Astrocyte (in vitro differentiated cells and primary cell): ENCODE results near the gene KRTAP10-1. TPM values are rescaled to one million over a fixed set of nuclear protein-coding genes. Genes with fewer than 3 reads are reported as not detected.

Experiments used
- DNase-seq: peaks from one replicate; pipeline ENCODE4 v3.0.0-alpha.2; 2010; ENCODE audit warnings: low read depth
- FAIRE-seq: peaks from 2 replicates; lab custom pipeline; 2011; peaks lifted over from hg19 to GRCh38; lab: Jason Lieb, UNC
- H2AFZ ChIP-seq: 2 replicates; pipeline ENCODE4 v1.6.0; 2012; ENCODE audit warnings: low read depth, low read length, inconsistent platforms
- H3K27ac ChIP-seq: 2 replicates; pipeline ENCODE4 v1.5.1; 2011; ENCODE audit warnings: low read depth, low read length, inconsistent platforms
- H3K27me3 ChIP-seq: 2 replicates; pipeline ENCODE4 v1.6.0; 2011; ENCODE audit warnings: low read length, inconsistent platforms; ENCODE audit not compliant: insufficient read depth
- H3K36me3 ChIP-seq: 2 replicates; pipeline ENCODE4 v1.5.1; 2011; ENCODE audit warnings: low read length, inconsistent platforms; ENCODE audit not compliant: insufficient read depth
- H3K4me1 ChIP-seq: 2 replicates; pipeline ENCODE4 v1.5.1; 2011; ENCODE audit warnings: low read length, inconsistent platforms; ENCODE audit not compliant: insufficient read depth
- H3K4me2 ChIP-seq: 2 replicates; pipeline ENCODE4 v1.6.0; 2012; ENCODE audit warnings: low read length, inconsistent platforms
- H3K4me3 ChIP-seq: 2 replicates; pipeline ENCODE4 v1.5.1; 2011; ENCODE audit warnings: low read depth, mild to moderate bottlenecking, low read length, inconsistent platforms; ENCODE audit not compliant: insufficient read depth
- H3K79me2 ChIP-seq: 2 replicates; pipeline ENCODE4 v1.6.0; 2012; ENCODE audit warnings: mild to moderate bottlenecking, low read length, inconsistent platforms; ENCODE audit not compliant: insufficient read depth
- H3K9ac ChIP-seq: 2 replicates; pipeline ENCODE4 v1.6.0; 2012; ENCODE audit warnings: mild to moderate bottlenecking, low read length, inconsistent platforms
- H3K9me3 ChIP-seq: 2 replicates; pipeline ENCODE4 v1.5.1; 2012; ENCODE audit warnings: low read depth, mild to moderate bottlenecking, low read length, inconsistent platforms; ENCODE audit not compliant: insufficient read depth
- H4K20me1 ChIP-seq: 2 replicates; pipeline ENCODE4 v1.6.0; 2012; ENCODE audit warnings: low read length, inconsistent platforms; ENCODE audit not compliant: insufficient read depth
- H3K27ac Mint-ChIP-seq: one replicate; pipeline ENCODE4 v1.8.0; 2021; ENCODE audit warnings: mild to moderate bottlenecking, mixed read lengths; ENCODE audit not compliant: unreplicated experiment
- H3K27me3 Mint-ChIP-seq: one replicate; pipeline ENCODE4 v1.8.0; 2021; ENCODE audit warnings: low read depth, mixed read lengths; ENCODE audit not compliant: unreplicated experiment
- H3K36me3 Mint-ChIP-seq: one replicate; pipeline ENCODE4 v1.8.0; 2021; ENCODE audit warnings: low read depth, mixed read lengths; ENCODE audit not compliant: unreplicated experiment
- H3K4me1 Mint-ChIP-seq: one replicate; pipeline ENCODE4 v1.8.0; 2021; ENCODE audit warnings: low read depth, mixed read lengths; ENCODE audit not compliant: unreplicated experiment
- H3K4me3 Mint-ChIP-seq: one replicate; pipeline ENCODE4 v1.8.0; 2021; ENCODE audit warnings: mild to moderate bottlenecking, moderate library complexity, mixed read lengths; ENCODE audit not compliant: unreplicated experiment
- H3K9me3 Mint-ChIP-seq: one replicate; pipeline ENCODE4 v1.8.0; 2021; ENCODE audit warnings: mild to moderate bottlenecking, mixed read lengths; ENCODE audit not compliant: unreplicated experiment
- EZH2 ChIP-seq: IDR thresholded peaks from 2 replicates; pipeline ENCODE4 v1.6.1; 2012; ENCODE audit warnings: mild to moderate bottlenecking, low read length, inconsistent platforms; ENCODE audit not compliant: insufficient read depth
- total RNA-seq: library from RNA; stranded (reverse); gene quantifications from 2 replicates; pipeline ENCODE4 v1.2.1, GENCODE V29; 2021
- TF ChIP-seq, protein P1 (sequence below): IDR thresholded peaks from 2 replicates; pipeline ENCODE4 v1.5.1; 2011; ENCODE audit warnings: low read depth, mild to moderate bottlenecking, inconsistent platforms, low read length, moderate library complexity; ENCODE audit not compliant: insufficient read depth

Gene KRTAP10-1
- total RNA-seq, 1 donor from 2014 or later: not detected

GRCh38 chr21:44548381-44548780, 8.4 kb upstream of the KRTAP10-1 start:
- H3K9me3 Mint-ChIP-seq: peaks cover 15% of the 10 kb centered on the region
- no peak for DNase-seq
- no peak overlapping the region for H3K4me2 ChIP-seq
- H3K79me2 ChIP-seq: no peaks in the 10 kb centered on the region
- no peak overlapping the region for H3K27ac ChIP-seq
- no peaks in the 10 kb centered on the region for H3K27me3 ChIP-seq
- FAIRE-seq: no peak
- no peaks in the 10 kb centered on the region for H3K9me3 ChIP-seq
- H3K4me1 Mint-ChIP-seq: peaks cover 7% of the 10 kb centered on the region
- no peak overlapping the region for H3K9ac ChIP-seq
- no peaks in the 10 kb centered on the region for H3K4me1 ChIP-seq
- H3K36me3 Mint-ChIP-seq: peaks cover 1% of the 10 kb centered on the region
- TF ChIP-seq, protein P1, sequence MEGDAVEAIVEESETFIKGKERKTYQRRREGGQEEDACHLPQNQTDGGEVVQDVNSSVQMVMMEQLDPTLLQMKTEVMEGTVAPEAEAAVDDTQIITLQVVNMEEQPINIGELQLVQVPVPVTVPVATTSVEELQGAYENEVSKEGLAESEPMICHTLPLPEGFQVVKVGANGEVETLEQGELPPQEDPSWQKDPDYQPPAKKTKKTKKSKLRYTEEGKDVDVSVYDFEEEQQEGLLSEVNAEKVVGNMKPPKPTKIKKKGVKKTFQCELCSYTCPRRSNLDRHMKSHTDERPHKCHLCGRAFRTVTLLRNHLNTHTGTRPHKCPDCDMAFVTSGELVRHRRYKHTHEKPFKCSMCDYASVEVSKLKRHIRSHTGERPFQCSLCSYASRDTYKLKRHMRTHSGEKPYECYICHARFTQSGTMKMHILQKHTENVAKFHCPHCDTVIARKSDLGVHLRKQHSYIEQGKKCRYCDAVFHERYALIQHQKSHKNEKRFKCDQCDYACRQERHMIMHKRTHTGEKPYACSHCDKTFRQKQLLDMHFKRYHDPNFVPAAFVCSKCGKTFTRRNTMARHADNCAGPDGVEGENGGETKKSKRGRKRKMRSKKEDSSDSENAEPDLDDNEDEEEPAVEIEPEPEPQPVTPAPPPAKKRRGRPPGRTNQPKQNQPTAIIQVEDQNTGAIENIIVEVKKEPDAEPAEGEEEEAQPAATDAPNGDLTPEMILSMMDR: no peak
- TF ChIP-seq EZH2: no peak
- H3K27me3 Mint-ChIP-seq: peaks cover 5% of the 10 kb centered on the region
- H3K36me3 ChIP-seq: no peaks in the 10 kb centered on the region
- H2AFZ ChIP-seq: no peak overlapping the region
- H3K4me3 ChIP-seq: no peak overlapping the region
- no peak overlapping the region for H3K4me3 Mint-ChIP-seq
- no peaks in the 10 kb centered on the region for H4K20me1 ChIP-seq
- H3K27ac Mint-ChIP-seq: no peak overlapping the region

DNA sequence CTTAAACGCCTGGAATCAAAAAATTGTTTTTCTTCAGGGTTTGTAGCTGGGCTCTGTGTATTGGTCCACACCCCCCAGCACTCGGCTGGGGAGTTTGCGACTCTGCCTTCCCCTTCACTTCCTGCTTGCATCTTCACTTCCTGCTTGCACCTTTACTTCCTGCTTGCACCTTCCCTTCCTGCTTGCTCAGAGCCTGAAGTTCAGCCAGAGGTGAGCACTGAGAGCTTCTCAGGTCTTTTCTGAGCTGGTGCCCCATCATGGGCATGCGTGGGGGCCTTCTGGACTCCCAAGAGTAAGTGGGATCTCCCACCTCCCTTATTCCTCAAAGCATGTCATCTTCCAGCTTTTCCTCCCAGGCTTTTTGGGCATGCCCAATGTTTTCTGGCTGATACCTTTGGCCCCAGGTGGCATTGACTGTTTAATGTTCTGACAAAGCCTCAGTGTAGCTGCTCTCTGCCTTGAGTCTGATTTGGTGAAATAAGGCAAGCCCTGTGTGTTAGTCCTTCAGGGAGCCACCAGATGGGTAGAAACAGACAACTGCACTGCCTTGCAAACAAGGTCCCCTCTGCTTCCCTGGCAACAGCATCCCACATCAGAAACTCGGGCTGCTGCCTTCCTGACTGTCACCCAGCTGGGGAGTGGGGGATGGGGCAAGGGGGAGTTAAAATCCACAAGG, 7.8 kb upstream of the KRTAP10-1 start:
- Mint-ChIP-seq H3K4me3 (no peak overlapping the region), H3K27me3 (peaks cover 5% of the 10 kb centered on the region), H3K27ac (no peak overlapping the region), H3K9me3 (peaks cover 15% of the 10 kb centered on the region), H3K36me3 (peaks cover 1% of the 10 kb centered on the region), H3K4me1 (peaks cover 7% of the 10 kb centered on the region)
- Histone ChIP-seq H2AFZ (no peak overlapping the region), H3K4me3 (no peak overlapping the region), H3K9me3 (no peaks in the 10 kb centered on the region), H3K79me2 (no peaks in the 10 kb centered on the region), H3K4me1 (no peaks in the 10 kb centered on the region), H3K27ac (no peak overlapping the region), H3K27me3 (no peaks in the 10 kb centered on the region), H3K36me3 (no peaks in the 10 kb centered on the region), H3K4me2 (no peak overlapping the region), H4K20me1 (no peaks in the 10 kb centered on the region), H3K9ac (no peak overlapping the region)
- TF ChIP-seq, protein P1: no peak
- no peak for TF ChIP-seq EZH2
- DNase-seq (no peak), FAIRE-seq (no peak)

- no peak overlapping the region for H2AFZ ChIP-seq
- no peak overlapping the region for H3K4me3 ChIP-seq
- no peaks in the 10 kb centered on the region for H4K20me1 ChIP-seq
- no peak overlapping the region for H3K27ac ChIP-seq
- no peaks in the 10 kb centered on the region for H3K79me2 ChIP-seq
- H3K27me3 Mint-ChIP-seq: peaks cover under 1% of the 10 kb centered on the region
- no peak overlapping the region for H3K4me2 ChIP-seq
- no peaks in the 10 kb centered on the region for H3K9me3 ChIP-seq
- no peak overlapping the region for H3K9ac ChIP-seq
- no peak for TF ChIP-seq EZH2
- TF ChIP-seq, protein P1: no peak
- H3K27me3 ChIP-seq: no peaks in the 10 kb centered on the region
- H3K4me1 ChIP-seq: no peaks in the 10 kb centered on the region
- DNase-seq: no peak
- no peak for FAIRE-seq
- no peaks in the 10 kb centered on the region for H3K36me3 ChIP-seq
- no peak overlapping the region for H3K27ac Mint-ChIP-seq
- H3K9me3 Mint-ChIP-seq: peaks cover 21% of the 10 kb centered on the region
- H3K36me3 Mint-ChIP-seq: peaks cover 1% of the 10 kb centered on the region
- no peak overlapping the region for H3K4me3 Mint-ChIP-seq
- H3K4me1 Mint-ChIP-seq: peaks cover 7% of the 10 kb centered on the region
Observed at GRCh38 chr21:44544566-44544965, 4.6 kb upstream of the KRTAP10-1 start.
